Measurements from ENCODE around the gene RETREG1. TPM values are rescaled to one million over a fixed set of nuclear protein-coding genes. Genes with fewer than 3 reads are reported as not detected.

The RETREG1 gene
- total and polyA plus RNA-seq, 2 of the 13 experiments (the other 11 are each of a cell fraction or from before 2014, with no cell fraction given) = 0.07 TPM; not detected in 1

DNA sequence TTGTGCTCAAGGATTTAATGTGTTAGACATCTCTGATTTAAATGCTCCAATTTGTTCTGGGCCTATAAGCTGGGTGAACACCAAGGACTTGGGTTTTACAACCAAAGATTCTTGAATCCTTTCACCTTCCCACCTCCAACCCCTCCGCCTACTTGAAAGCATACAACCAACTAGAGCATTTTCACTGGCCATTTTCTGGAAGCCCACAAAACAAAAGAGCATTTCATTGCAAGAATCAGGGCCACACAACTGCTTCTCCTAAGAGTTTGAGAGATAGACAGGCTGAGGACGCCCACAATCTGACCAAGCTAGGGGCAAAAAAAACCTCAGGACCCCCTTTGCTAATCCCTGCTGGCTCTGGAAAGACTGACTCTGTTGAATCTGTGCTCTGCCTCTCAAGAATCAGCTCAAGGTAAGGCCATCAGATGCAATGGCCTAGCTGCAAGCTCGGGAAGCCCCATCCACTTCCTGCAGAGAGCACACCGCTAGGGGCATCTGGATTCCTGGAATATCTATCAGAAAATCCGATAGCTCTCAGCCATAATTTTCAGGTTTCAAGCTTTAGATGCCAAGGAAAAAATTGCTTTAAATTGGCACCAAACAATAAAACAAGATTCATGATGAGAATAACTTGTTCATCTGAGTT, 57.7 kb downstream of the RETREG1 start:
- intact Hi-C loops (cut with micrococcal nuclease; ENCODE audit: unreplicated experiment) (no loop called here), in situ Hi-C loops (cut with HindIII; ENCODE audit: extremely low pct_ligation_motif_present, low pct_unique_long_range_greater_than_20kb) (no loop called here)
- H3K9me3 ChIP-seq (ENCODE audit: low read length) = no peaks in the 10 kb centered on the region
- no peak overlapping the region for H3K4me2 ChIP-seq (ENCODE audit: low read depth, low read length)
- H4K20me1 ChIP-seq (ENCODE audit: insufficient read depth, low read length) = no peaks in the 10 kb centered on the region
- no peaks in the 10 kb centered on the region for H3K27me3 ChIP-seq (ENCODE audit: control insufficient read depth in 1 of 2, insufficient read depth in 2 of 2, low read length in 2 of 2)
- H3K9ac ChIP-seq (ENCODE audit: insufficient read depth, low read depth, low read length) = no peak overlapping the region
- peak; percentile 60; the same call in 2 of the 3 replicates for ATAC-seq
- FAIRE-seq = no peak
- ChIA-PET CTCF (ENCODE audit: low intra/inter-chr PET ratio, low total read pairs) (no interaction called here), POLR2A (no interaction called here)
- no TSS peak for BruUV-seq (replicated peaks)
- peaks cover 4% of the 10 kb centered on the region; the same call in 1 of the 2 replicates for H3K4me1 ChIP-seq (ENCODE audit: insufficient read depth, low read length)
- no peak for DNase-seq (ENCODE audit: low spot score)
- no peak overlapping the region for H3K27ac ChIP-seq (ENCODE audit: extremely low read length, insufficient read depth, low read length)
- 26% methylated on average over 4 of the region's 5 CpGs for WGBS (ENCODE audit: low lambda C conversion rate)
- TF ChIP-seq, protein P1, sequence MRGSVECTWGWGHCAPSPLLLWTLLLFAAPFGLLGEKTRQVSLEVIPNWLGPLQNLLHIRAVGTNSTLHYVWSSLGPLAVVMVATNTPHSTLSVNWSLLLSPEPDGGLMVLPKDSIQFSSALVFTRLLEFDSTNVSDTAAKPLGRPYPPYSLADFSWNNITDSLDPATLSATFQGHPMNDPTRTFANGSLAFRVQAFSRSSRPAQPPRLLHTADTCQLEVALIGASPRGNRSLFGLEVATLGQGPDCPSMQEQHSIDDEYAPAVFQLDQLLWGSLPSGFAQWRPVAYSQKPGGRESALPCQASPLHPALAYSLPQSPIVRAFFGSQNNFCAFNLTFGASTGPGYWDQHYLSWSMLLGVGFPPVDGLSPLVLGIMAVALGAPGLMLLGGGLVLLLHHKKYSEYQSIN (CRISPR knock-in tag; IDR thresholded peaks at IDR 0.05; ENCODE audit: borderline replicate concordance) = no peak
- TF ChIP-seq PRDM4 (CRISPR knock-in tag; IDR thresholded peaks at IDR 0.05; ENCODE audit: borderline replicate concordance) (no peak), U2AF1 (optimal IDR thresholded peaks at IDR 0.05; ENCODE audit: low read depth, low read length) (no peak), SMAD1 (CRISPR knock-in tag; IDR thresholded peaks at IDR 0.05; ENCODE audit: borderline replicate concordance, low read depth) (no peak), PITX1 (CRISPR knock-in tag; IDR thresholded peaks at IDR 0.05) (no peak), KDM3A (CRISPR knock-in tag; IDR thresholded peaks at IDR 0.05; ENCODE audit: low read depth) (no peak)
- H3K79me2 ChIP-seq (ENCODE audit: insufficient read depth, low read length) = no peaks in the 10 kb centered on the region
- no peaks in the 10 kb centered on the region for H3K36me3 ChIP-seq (replicated peaks in 1 of 2; ENCODE audit: control insufficient read depth in 1 of 2, insufficient read depth in 2 of 2, low read length in 2 of 2)
- H2AFZ ChIP-seq (ENCODE audit: low read length) = no peak overlapping the region
- H3K4me3 ChIP-seq (replicated peaks in 1 of 3; ENCODE audit: insufficient read depth in 1 of 3, low read depth in 2 of 3, low read length in 3 of 3) = no peak overlapping the region

Measured in HepG2 (cell line).